ENCODE data around the gene GPATCH2.

GPATCH2 gene

DNA sequence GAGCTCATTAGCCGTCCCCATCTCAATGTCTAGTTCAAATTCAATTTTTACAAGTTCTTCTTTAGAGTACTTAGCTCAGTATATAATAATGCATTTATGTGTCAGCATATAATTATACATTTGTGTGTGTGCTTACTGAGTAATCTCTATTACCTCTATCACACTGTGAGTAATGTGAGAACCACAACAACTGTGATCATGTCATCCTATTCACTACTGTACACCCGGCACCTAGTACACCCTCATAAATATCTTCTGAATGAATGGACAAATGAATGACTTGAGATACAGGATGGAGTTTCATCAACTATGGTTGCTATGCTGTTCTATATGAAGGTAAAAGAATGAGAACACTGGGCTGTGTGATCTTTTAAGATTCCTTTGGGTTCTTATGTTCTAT lies 124.0 kb downstream of the GPATCH2 start:
- Histone ChIP-seq H3K4me3 (ENCODE audit: low read depth in 1 of 5, low read length in 5 of 5) (no peak overlapping the region), H3K9ac (ENCODE audit: low read length in 5 of 5) (no peak overlapping the region), H3K36me3 (ENCODE audit: control insufficient read depth in 5 of 5, insufficient read depth in 5 of 5, low read length in 5 of 5) (peaks cover 2 to 10% (median 4%) of the 10 kb centered on the region in 5 donors), H3K9me3 (ENCODE audit: control insufficient read depth in 5 of 5, low read length in 5 of 5) (no peaks in the 10 kb centered on the region), H3K4me1 (ENCODE audit: control insufficient read depth in 5 of 5, insufficient read depth in 5 of 5, low read length in 5 of 5) (no peaks in the 10 kb centered on the region), H3K27ac (ENCODE audit: low read depth, low read length) (no peak overlapping the region), H3K27me3 (ENCODE audit: control insufficient read depth in 5 of 5, insufficient read depth in 4 of 5, low read length in 5 of 5) (no peaks in the 10 kb centered on the region)

GRCh38 chr1:217498209-217498608 lies 132.7 kb downstream of the GPATCH2 start:
- Histone ChIP-seq H3K9ac (ENCODE audit: low read length in 5 of 5) (no peak overlapping the region), H3K4me3 (ENCODE audit: low read depth in 1 of 5, low read length in 5 of 5) (no peak overlapping the region), H3K9me3 (ENCODE audit: control insufficient read depth in 5 of 5, low read length in 5 of 5) (no peaks in the 10 kb centered on the region), H3K27ac (ENCODE audit: low read depth, low read length) (no peak overlapping the region), H3K36me3 (ENCODE audit: control insufficient read depth in 5 of 5, insufficient read depth in 5 of 5, low read length in 5 of 5) (peaks cover 0 to 4% (median 2%) of the 10 kb centered on the region in 5 donors), H3K27me3 (ENCODE audit: control insufficient read depth in 5 of 5, insufficient read depth in 4 of 5, low read length in 5 of 5) (no peaks in the 10 kb centered on the region), H3K4me1 (ENCODE audit: control insufficient read depth in 5 of 5, insufficient read depth in 5 of 5, low read length in 5 of 5) (no peaks in the 10 kb centered on the region)

DNA sequence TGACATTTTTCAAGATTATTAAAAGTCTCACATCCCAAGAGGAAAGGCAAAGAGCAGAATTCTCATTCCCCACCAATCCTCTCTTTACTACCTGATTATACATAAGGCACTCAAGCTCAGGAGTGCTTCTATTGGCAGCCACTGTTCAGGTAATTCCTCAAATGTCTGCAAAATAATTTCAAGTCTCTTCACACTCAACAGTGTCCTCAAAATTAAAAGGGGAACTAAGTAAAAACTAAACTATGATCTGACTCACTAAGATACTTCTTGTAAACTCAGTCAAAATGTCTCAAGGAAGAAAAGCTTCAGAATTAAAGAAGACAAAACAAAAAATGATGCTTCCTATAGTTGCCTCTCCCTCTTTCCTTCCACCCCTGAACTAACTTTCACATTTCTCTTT lies 135.6 kb downstream of the GPATCH2 start:
- H3K4me3 ChIP-seq (ENCODE audit: low read depth in 1 of 5, low read length in 5 of 5) = no peak overlapping the region
- no peaks in the 10 kb centered on the region for H3K4me1 ChIP-seq (ENCODE audit: control insufficient read depth in 5 of 5, insufficient read depth in 5 of 5, low read length in 5 of 5)
- no peaks in the 10 kb centered on the region for H3K9me3 ChIP-seq (ENCODE audit: control insufficient read depth in 5 of 5, low read length in 5 of 5)
- no peak overlapping the region for H3K27ac ChIP-seq (ENCODE audit: low read depth, low read length)
- H3K9ac ChIP-seq (ENCODE audit: low read length in 5 of 5) = no peak overlapping the region
- no peaks in the 10 kb centered on the region for H3K27me3 ChIP-seq (ENCODE audit: control insufficient read depth in 5 of 5, insufficient read depth in 4 of 5, low read length in 5 of 5)
- H3K36me3 ChIP-seq (ENCODE audit: control insufficient read depth in 5 of 5, insufficient read depth in 5 of 5, low read length in 5 of 5) = peaks cover 0 to 10% (median 5%) of the 10 kb centered on the region in 5 donors

GRCh38 chr1:217494767-217495166 lies 136.1 kb downstream of the GPATCH2 start:
- no peaks in the 10 kb centered on the region for H3K4me1 ChIP-seq (ENCODE audit: control insufficient read depth in 5 of 5, insufficient read depth in 5 of 5, low read length in 5 of 5)
- no peak overlapping the region for H3K27ac ChIP-seq (ENCODE audit: low read depth, low read length)
- peaks cover 0 to 13% (median 6%) of the 10 kb centered on the region in 5 donors for H3K36me3 ChIP-seq (ENCODE audit: control insufficient read depth in 5 of 5, insufficient read depth in 5 of 5, low read length in 5 of 5)
- no peak overlapping the region for H3K4me3 ChIP-seq (ENCODE audit: low read depth in 1 of 5, low read length in 5 of 5)
- H3K9me3 ChIP-seq (ENCODE audit: control insufficient read depth in 5 of 5, low read length in 5 of 5) = no peaks in the 10 kb centered on the region
- no peak overlapping the region for H3K9ac ChIP-seq (ENCODE audit: low read length in 5 of 5)
- no peaks in the 10 kb centered on the region for H3K27me3 ChIP-seq (ENCODE audit: control insufficient read depth in 5 of 5, insufficient read depth in 4 of 5, low read length in 5 of 5)

DNA sequence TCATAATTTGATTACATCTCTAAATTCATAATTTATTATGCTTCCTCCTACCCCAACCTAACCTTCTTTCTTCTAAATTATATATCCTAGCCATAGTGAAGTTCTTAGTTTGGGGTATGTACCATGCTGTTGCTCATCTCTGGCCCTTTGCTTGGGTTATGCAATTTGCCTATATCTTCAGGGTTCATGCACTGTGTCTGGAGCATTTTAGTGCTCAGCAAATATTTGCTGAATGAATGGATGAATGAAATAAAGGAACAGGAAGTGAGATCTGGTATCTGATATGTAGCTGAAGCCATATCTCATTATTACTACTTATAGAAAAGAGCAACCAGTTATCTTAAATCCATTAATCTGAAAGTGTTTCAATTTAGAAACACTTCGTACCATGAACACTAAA lies 137.6 kb downstream of the GPATCH2 start:
- Histone ChIP-seq H3K4me3 (ENCODE audit: low read depth in 1 of 5, low read length in 5 of 5) (no peak overlapping the region), H3K9ac (ENCODE audit: low read length in 5 of 5) (no peak overlapping the region), H3K27me3 (ENCODE audit: control insufficient read depth in 5 of 5, insufficient read depth in 4 of 5, low read length in 5 of 5) (no peaks in the 10 kb centered on the region), H3K4me1 (ENCODE audit: control insufficient read depth in 5 of 5, insufficient read depth in 5 of 5, low read length in 5 of 5) (no peaks in the 10 kb centered on the region), H3K36me3 (ENCODE audit: control insufficient read depth in 5 of 5, insufficient read depth in 5 of 5, low read length in 5 of 5) (peaks cover 0 to 13% (median 6%) of the 10 kb centered on the region in 5 donors), H3K9me3 (ENCODE audit: control insufficient read depth in 5 of 5, low read length in 5 of 5) (no peaks in the 10 kb centered on the region), H3K27ac (ENCODE audit: low read depth, low read length) (no peak overlapping the region)

DNA sequence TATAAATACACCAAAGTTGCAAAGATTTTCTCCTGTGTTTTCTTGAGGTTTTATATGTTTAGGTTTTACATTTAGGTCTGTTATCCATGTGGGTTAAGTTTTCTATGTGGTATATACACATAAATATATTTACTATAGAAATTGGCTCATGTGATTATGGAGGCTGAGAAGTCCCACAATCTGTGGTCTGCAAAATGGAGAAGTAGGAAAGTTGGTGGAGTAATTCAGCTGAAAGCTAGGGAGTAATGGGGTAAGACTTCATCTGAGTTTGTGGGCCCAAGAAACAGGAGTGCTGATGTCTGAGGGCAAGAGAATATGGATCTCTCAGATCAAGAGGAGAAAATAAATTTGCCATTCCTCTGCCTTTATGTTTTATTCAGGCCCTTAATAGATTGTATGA lies 146.0 kb downstream of the GPATCH2 start:
- peaks cover 0 to 6% (median 2%) of the 10 kb centered on the region in 5 donors for H3K9me3 ChIP-seq (ENCODE audit: control insufficient read depth in 5 of 5, low read length in 5 of 5)
- no peak overlapping the region for H3K4me3 ChIP-seq (ENCODE audit: low read depth in 1 of 5, low read length in 5 of 5)
- H3K9ac ChIP-seq (ENCODE audit: low read length in 5 of 5) = no peak overlapping the region
- H3K36me3 ChIP-seq (ENCODE audit: control insufficient read depth in 5 of 5, insufficient read depth in 5 of 5, low read length in 5 of 5) = peaks cover 0 to 19% (median 10%) of the 10 kb centered on the region in 5 donors
- no peak overlapping the region for H3K27ac ChIP-seq (ENCODE audit: low read depth, low read length)
- H3K4me1 ChIP-seq (ENCODE audit: control insufficient read depth in 5 of 5, insufficient read depth in 5 of 5, low read length in 5 of 5) = no peaks in the 10 kb centered on the region
- no peaks in the 10 kb centered on the region for H3K27me3 ChIP-seq (ENCODE audit: control insufficient read depth in 5 of 5, insufficient read depth in 4 of 5, low read length in 5 of 5)

GRCh38 chr1:217482356-217483102 lies 148.4 kb downstream of the GPATCH2 start:
- H3K27me3 ChIP-seq (ENCODE audit: control insufficient read depth in 5 of 5, insufficient read depth in 4 of 5, low read length in 5 of 5) = no peaks in the 10 kb centered on the region
- H3K4me3 ChIP-seq (ENCODE audit: low read depth in 1 of 5, low read length in 5 of 5) = no peak overlapping the region
- peaks cover 0 to 7% (median 4%) of the 10 kb centered on the region in 5 donors for H3K9me3 ChIP-seq (ENCODE audit: control insufficient read depth in 5 of 5, low read length in 5 of 5)
- no peak overlapping the region for H3K9ac ChIP-seq (ENCODE audit: low read length in 5 of 5)
- H3K27ac ChIP-seq (ENCODE audit: low read depth, low read length) = no peak overlapping the region
- H3K36me3 ChIP-seq (ENCODE audit: control insufficient read depth in 5 of 5, insufficient read depth in 5 of 5, low read length in 5 of 5) = peaks cover 0 to 27% (median 10%) of the 10 kb centered on the region in 5 donors
- no peaks in the 10 kb centered on the region for H3K4me1 ChIP-seq (ENCODE audit: control insufficient read depth in 5 of 5, insufficient read depth in 5 of 5, low read length in 5 of 5)

DNA sequence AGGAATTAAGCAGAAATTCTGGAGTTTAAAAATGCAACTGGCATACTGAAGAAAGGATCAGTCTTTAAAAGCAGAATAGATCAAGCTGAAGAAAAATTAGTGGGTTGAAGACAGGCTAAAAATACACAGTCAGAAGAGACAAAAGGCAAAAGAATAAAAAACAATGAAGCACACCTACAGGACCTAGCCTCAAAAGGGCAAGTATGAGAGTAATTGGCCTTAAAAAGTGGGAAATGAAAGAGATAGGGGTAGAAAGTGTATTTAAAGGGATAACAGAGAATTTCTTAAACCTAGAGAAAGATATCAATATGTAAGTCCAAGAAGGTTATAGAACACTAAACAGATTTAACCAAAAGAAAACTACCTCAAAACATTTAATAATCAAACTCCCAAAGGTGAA lies 152.4 kb downstream of the GPATCH2 start:
- Histone ChIP-seq H3K9ac (ENCODE audit: low read length in 5 of 5) (no peak overlapping the region), H3K27me3 (ENCODE audit: control insufficient read depth in 5 of 5, insufficient read depth in 4 of 5, low read length in 5 of 5) (no peaks in the 10 kb centered on the region), H3K4me1 (ENCODE audit: control insufficient read depth in 5 of 5, insufficient read depth in 5 of 5, low read length in 5 of 5) (no peaks in the 10 kb centered on the region), H3K4me3 (ENCODE audit: low read depth in 1 of 5, low read length in 5 of 5) (no peak overlapping the region), H3K36me3 (ENCODE audit: control insufficient read depth in 5 of 5, insufficient read depth in 5 of 5, low read length in 5 of 5) (peaks cover 0 to 25% (median 4%) of the 10 kb centered on the region in 5 donors), H3K27ac (ENCODE audit: low read depth, low read length) (no peak overlapping the region), H3K9me3 (ENCODE audit: control insufficient read depth in 5 of 5, low read length in 5 of 5) (peaks cover 0 to 7% (median 4%) of the 10 kb centered on the region in 5 donors)

- Histone ChIP-seq H3K4me3 (ENCODE audit: low read depth in 1 of 5, low read length in 5 of 5) (no peak overlapping the region), H3K9ac (ENCODE audit: low read length in 5 of 5) (no peak overlapping the region), H3K36me3 (ENCODE audit: control insufficient read depth in 5 of 5, insufficient read depth in 5 of 5, low read length in 5 of 5) (peaks cover 0 to 13% (median 0%) of the 10 kb centered on the region in 5 donors), H3K9me3 (ENCODE audit: control insufficient read depth in 5 of 5, low read length in 5 of 5) (no peaks in the 10 kb centered on the region), H3K4me1 (ENCODE audit: control insufficient read depth in 5 of 5, insufficient read depth in 5 of 5, low read length in 5 of 5) (peaks cover 0 to 2% (median 0%) of the 10 kb centered on the region in 5 donors), H3K27ac (ENCODE audit: low read depth, low read length) (no peak overlapping the region), H3K27me3 (ENCODE audit: control insufficient read depth in 5 of 5, insufficient read depth in 4 of 5, low read length in 5 of 5) (no peaks in the 10 kb centered on the region)
Measured at GRCh38 chr1:217472915-217473314, 158.0 kb downstream of the GPATCH2 start.

- peaks cover 0 to 8% (median 0%) of the 10 kb centered on the region in 5 donors for H3K36me3 ChIP-seq (ENCODE audit: control insufficient read depth in 5 of 5, insufficient read depth in 5 of 5, low read length in 5 of 5)
- H3K4me3 ChIP-seq (ENCODE audit: low read depth in 1 of 5, low read length in 5 of 5) = no peak overlapping the region
- H3K9ac ChIP-seq (ENCODE audit: low read length in 5 of 5) = no peak overlapping the region
- H3K9me3 ChIP-seq (ENCODE audit: control insufficient read depth in 5 of 5, low read length in 5 of 5) = peaks cover 0 to 4% (median under 1%) of the 10 kb centered on the region in 5 donors
- H3K27me3 ChIP-seq (ENCODE audit: control insufficient read depth in 5 of 5, insufficient read depth in 4 of 5, low read length in 5 of 5) = no peaks in the 10 kb centered on the region
- no peak overlapping the region for H3K27ac ChIP-seq (ENCODE audit: low read depth, low read length)
- peaks cover 0 to 2% (median 0%) of the 10 kb centered on the region in 5 donors for H3K4me1 ChIP-seq (ENCODE audit: control insufficient read depth in 5 of 5, insufficient read depth in 5 of 5, low read length in 5 of 5)
Measured at GRCh38 chr1:217471403-217471802, 159.5 kb downstream of the GPATCH2 start.
